ENCODE data around the gene ADARB1.

Gene ADARB1

DNA sequence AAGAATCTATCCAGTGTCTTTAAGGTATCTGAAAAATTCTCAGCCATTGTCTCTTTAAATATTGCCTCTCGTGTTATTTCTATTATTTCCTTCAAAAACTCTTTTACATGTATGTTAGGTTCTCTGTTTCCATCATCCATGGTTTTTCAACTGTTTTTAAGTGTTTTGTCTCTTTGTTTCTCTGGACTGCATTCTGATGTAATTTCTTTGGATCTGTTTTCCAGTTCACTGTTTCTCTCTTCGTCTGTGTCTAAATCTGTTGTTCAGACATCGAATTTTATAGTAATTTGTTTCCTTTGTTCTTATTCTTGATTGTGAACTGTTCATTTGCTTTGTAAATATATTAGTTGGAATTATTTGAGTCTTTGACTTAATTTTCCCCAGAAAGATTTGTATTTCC, 169.2 kb downstream of the ADARB1 start:
- DNase-seq, result no peak

- DNase-seq, result no peak
Measured at GRCh38 chr21:45244799-45245340, 170.5 kb downstream of the ADARB1 start.

DNA sequence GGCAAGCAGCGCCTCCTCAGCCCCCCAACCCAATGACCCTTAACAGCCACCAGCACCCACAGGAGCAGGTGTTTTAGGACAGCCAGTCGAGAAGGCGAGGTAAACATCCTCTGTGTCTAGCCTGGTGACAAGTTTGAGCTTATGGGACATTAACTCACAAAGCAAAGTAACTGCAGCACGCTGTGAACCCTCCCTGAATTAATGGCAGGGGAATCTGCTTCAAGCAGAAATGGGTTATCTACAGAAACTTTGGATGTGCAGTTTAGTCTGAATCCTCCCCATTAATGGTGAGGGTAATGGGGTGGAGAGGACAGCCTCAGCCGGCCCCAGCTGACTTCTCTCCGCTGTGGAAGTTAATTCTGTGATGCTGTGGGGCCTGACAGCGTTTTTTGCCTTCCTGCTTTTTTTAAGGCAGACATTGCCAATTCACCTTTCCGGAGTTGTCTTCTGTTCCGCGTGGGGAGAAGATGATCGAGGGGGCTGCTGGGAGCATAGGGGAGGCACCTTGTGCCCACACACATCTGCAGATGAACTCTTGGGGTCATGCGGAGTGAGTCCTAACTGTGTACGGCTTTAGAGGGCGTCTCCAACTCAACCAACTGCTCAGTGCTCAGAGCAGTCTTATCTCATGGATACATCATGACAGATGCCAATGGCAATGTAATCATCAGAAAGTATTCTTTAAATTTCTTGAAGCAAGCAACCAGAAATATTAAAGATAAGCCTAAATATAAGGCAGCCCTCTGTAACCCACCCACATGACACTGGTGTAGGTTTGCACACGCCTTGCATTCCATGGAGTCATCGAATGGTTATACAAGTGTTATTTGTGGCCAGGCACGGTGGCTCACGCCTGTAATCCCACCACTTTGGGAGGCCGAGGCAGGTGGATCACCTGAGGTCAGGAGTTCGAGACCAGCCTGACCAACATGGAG, 172.3 kb downstream of the ADARB1 start:
- no peak for DNase-seq

DNA sequence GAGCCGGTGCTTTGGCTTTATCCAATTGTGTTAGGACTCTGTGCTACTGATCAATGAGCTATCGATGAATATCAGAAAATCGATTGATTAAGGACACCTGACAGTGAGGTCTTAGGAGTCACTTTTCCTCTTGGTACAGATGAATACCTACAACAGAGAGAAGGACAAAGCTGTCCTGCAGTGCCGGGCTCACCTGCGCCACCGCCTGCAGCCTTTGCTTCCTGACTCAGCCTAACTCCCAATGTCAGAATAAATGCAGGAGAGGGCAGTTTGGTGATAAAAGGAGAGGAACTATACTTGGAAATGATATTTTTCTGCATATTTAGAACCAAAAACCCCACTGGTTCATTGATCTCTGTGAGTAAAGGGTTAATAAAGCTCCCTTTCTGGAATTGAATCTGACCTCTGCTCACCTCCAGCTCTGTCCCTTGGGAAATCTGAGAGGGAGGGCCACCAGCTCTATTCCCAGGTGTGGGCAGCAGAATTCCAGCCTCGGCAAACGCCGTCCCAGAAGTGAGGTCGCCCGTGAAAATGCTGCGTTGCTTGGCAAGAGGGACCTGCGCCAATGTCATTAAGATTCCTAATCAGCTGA, 174.0 kb downstream of the ADARB1 start:
- DNase-seq, result no peak

DNA sequence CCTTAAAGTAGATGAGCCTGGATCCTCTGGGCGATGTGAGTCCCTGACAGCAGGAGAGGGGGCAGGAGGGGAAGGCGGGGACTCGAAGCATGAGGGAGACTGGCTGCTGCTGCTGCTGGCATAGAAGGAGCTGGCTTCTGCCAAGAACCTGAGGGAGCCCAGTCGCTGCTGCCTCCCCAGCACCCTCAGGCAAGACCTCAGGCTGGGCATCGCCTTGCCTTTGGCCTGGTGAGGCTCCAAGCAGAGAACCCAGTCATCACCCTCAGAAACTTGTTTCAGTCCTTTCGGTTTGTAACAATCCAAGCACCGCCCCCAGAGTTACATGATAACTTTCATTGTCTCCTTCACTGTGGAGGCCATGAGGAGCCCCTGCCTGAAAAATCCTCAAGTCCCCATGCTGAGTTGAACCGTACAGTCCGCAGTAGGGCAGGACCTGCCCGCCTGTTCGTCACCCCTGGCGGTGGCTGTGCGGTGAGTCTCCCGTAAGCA, 174.6 kb downstream of the ADARB1 start:
- no peak for DNase-seq

GRCh38 chr21:45249626-45250025, 175.2 kb downstream of the ADARB1 start:
- DNase-seq, result no peak

DNA sequence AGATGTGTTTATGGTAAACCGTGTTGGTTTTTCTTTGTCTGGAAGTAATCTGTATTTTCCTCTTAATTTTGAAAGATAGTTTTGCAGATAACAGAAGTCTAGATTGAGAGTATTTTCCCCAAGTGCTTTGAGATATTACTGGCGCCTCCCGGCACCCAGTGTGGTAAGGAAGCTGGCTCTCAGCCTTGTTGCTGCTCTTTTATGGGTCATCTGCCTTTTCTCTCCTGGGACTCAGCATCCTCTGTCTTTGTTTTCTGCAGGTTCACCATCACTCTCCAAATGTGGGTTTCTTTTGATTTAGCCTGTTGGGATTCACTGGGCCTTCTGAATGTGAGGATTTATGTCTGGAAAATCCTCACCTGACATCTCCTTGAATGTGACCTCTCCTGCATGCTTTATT, 175.9 kb downstream of the ADARB1 start:
- DNase-seq, result no peak

- no peak for DNase-seq
Measured at GRCh38 chr21:45250914-45251634, 176.7 kb downstream of the ADARB1 start.

- DNase-seq, result no peak
Measured at GRCh38 chr21:45251635-45252447, 177.5 kb downstream of the ADARB1 start.

DNA sequence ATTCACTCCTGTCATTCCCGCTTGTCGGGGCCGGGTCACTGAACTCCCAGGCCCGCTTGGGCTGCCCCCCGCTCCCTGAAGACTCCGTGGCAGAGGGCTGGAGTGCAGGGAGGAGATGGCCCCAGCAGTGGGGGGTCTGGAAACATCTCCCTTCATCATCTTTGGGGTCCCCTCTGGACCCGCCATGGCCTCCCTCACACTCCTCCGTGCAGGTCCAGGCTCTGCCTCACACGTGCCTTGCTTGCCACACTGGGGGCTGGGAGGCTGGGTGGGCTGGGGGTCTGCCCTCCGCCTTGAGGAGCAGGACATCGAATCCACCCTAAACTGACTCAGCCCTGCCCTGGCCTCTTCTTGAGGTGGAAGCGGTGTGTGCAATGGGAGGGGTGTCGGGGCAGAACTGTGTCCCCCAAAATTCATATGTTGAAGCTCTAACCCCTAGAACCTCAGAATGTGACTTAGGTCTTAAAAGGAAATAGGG, 178.1 kb downstream of the ADARB1 start:
- no peak for DNase-seq

GRCh38 chr21:45253180-45253579, 178.8 kb downstream of the ADARB1 start:
- no peak for DNase-seq

DNA sequence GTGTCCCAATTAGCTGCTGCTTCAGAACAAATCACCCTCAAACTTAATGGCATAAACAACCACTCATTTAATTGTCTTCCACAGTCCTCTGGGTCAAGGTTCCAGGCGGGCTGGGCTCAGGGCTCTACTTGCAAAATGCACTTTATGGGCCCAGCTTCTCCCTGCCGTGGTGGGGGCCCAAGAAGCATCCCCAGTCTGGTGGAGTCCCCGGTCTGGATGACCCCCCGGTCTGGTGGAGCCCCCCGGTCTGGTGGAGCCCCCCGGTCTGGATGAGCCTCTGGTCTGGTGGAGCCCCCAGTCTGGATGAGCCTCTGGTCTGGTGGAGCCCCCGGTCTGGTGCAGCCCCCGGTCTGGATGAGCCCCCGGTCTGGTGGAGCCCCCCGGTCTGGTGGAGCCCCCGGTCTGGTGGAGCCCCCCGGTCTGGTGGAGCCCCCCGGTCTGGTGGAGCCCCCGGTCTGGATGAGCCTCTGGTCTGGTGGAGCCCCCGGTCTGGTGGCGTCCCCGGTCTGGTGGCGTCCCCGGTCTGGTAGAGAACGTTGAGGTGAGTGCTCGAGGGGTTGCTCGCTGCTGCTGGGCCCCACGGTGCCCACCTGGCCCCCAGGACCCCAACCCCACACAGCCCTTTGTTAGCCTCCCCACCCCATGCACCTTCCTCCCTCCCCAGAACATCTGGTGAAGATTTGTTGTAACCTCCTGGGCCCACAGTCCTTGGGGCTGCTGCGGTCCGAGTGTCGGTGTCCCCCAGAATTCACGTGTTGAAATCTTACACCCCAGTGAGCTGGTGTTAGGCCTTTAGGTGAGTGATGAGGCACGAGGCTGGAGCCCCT, 179.5 kb downstream of the ADARB1 start:
- no peak for DNase-seq

GRCh38 chr21:45254460-45254930, 180.1 kb downstream of the ADARB1 start:
- no peak for DNase-seq

DNA sequence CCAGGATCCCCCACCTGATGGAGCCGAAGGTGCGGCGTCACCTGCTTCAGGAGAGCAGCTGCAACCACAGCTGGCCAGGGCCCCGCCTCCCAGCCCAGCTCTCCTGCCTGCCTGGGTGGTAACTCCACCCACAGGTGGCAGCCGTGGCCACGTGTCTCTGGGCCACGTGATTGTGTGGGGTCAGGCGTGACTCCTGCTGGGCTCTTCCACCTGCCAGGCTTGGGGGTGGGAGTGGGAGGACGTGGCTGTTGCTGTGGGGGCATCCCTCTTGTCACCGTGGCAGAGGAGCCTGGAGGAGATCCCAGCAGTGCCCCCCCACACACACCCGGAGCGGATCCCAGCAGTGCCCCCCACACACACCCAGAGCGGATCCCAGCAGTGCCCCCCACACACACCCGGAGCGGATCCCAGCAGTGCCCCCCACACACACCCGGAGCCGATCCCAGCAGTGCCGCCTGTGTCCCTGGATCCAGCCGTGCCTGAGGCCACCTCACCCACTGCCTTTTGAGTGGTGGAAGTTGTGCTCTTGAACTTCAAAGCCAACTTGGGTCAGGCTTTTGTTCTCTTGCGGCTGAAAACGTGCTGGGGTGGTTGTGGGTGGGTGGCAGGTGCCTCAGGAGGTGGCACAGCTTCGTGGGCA, 181.1 kb downstream of the ADARB1 start:
- DNase-seq, result no peak

DNA sequence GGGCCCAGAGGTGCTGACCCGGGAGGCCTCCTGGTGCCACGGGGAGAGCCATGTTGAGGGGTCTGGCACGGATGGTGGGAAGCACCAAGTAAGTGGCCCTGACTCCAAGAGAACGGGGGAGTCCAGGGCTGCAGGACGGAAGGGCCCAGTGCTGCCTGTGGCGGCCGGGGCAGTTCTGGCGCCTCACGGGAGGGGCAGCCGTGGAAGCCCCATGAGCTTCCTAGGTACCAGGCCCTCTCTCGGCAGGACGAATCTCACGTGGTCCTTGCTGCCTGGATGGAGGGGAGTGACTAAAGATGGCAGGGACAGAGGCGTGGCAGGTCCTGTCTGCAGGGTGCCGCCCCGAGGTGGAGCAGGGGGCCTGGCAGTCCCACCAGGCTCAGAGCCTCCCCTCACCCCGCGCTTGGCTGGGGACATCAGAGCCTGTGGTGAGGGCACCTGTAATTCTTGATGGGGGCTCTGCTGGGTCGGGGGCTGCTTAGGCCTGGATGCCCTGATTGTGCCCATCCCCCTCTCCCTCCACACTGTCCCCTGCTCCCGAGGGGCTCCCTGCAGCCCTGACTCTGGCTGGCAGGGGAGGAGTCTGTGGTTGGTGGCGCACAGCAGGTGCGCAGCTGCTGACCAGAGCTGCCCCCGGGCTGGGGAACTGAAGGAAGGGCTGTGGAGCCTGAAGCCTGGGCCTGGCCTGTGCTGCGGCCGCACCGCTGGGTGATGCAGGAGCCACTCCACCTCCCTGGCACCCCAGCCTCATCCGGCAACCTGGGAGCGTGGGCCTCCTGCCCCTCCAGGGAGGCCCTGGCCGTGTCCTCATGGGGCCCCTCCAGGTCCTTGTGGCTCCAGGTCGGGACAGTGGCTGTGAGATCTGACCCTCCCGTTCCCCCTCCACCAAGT, 181.9 kb downstream of the ADARB1 start:
- no peak for DNase-seq

GRCh38 chr21:45256912-45257672, 182.7 kb downstream of the ADARB1 start:
- no peak for DNase-seq

DNA sequence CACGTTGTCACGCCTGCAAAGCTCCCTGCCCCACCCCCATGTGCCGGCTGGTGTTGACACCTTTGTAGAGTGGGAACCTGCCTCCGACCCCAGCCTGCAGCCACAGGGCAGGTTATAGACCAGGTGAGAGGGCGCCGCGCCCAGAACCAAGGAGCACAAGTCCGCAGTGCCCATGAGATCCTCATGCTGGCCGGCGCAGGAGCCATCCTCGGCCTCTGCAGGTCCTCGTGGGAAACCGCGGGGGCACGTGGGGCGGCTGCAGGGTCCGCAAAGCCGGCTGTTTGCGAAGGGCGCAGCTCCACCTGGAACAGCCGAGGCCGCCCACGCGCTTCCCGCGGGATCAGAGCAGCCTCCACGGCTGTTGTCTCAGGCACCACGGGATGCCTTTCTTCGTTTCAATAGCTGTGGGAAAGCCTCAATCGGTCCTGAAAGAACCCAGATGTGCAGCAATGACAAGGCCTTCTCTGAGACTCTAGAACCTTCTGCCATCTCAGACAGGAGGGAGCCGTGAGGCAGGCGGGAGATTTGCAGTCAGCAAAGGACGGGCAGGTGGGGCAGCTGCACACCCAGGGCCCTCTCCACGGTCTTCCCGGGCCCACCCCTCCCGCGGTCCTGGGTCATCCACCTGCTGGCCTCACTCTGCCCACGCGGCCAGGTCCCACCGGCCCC, 183.4 kb downstream of the ADARB1 start:
- DNase-seq, result no peak

DNA sequence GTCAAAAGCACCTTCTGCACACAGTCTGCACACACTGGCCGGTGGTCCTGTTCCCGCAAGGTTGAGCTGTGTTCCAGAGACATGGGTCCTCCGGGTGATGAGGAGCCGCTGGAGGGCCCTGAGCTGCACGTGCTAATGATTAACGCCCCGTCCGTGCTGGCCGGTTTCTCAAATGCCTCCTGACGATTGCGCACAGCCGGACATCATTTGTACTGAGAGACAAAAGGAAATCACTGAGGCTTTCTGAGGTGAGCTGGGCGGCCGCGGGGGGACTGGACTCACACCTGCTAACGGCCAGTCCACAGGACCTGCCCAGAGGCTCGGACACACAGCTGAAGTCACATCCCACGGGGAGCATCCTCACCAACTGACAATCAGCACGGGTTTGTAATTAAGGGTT, 184.1 kb downstream of the ADARB1 start:
- DNase-seq, result no peak
